NCI-H2171 treated with DMSO at 0.1 percent for 48 hours (cell line): ENCODE measurements around the gene GTF2H3.
"Not testable (repeated sequence)": the region's sequence is repeated elsewhere in the genome, so short reads cannot be mapped to it uniquely, and the experiment has no call there.

Experiments
- DNase-seq: peaks from one replicate; lab custom pipeline; 2025; lab: John Stamatoyannopoulos, UW

GTF2H3 gene

GRCh38 chr12:123633379-123634141 lies at the start of gene GTF2H3, which contains the start of gene EIF2B1:
GTF2H3 (plus strand) TSS chr12:123633829; CDS start chr12:123633860, 31 bp downstream.
EIF2B1 (minus strand) TSS chr12:123633686; CDS start chr12:123633557, 129 bp downstream.
- DNase-seq: peak; percentile 98

- DNase-seq: no peak
Observed at GRCh38 chr12:123591702-123592481, 41.7 kb upstream of the GTF2H3 start.

- DNase-seq: no peak
Observed at GRCh38 chr12:123595729-123596128, 37.9 kb upstream of the GTF2H3 start.

- no peak for DNase-seq
Observed at GRCh38 chr12:123597100-123597499, 36.5 kb upstream of the GTF2H3 start.

GRCh38 chr12:123598522-123598921 lies 35.1 kb upstream of the GTF2H3 start:
- DNase-seq: no peak

GRCh38 chr12:123599310-123599709 lies 34.3 kb upstream of the GTF2H3 start:
- DNase-seq: no peak

GRCh38 chr12:123599721-123600120 lies 33.9 kb upstream of the GTF2H3 start:
- DNase-seq: no peak

GRCh38 chr12:123601602-123602489 lies 31.8 kb upstream of the GTF2H3 start, which contains the start of gene DDX55:
DDX55 (plus strand) TSS chr12:123602099; CDS start chr12:123602149, 50 bp downstream.
- DNase-seq: peak; percentile 83

- no peak for DNase-seq
Observed at GRCh38 chr12:123602651-123603195, 30.9 kb upstream of the GTF2H3 start.

- not testable (repeated sequence) for DNase-seq
Observed at GRCh38 chr12:123603495-123603894, 30.1 kb upstream of the GTF2H3 start.

GRCh38 chr12:123607756-123608155 lies 25.9 kb upstream of the GTF2H3 start:
- DNase-seq: no peak

- peak; percentile 97 for DNase-seq
Observed at GRCh38 chr12:123608182-123608581, 25.4 kb upstream of the GTF2H3 start.

GRCh38 chr12:123614110-123614509 lies 19.5 kb upstream of the GTF2H3 start:
- no peak for DNase-seq

- DNase-seq: no peak
Observed at GRCh38 chr12:123614531-123614930, 19.1 kb upstream of the GTF2H3 start.

GRCh38 chr12:123617144-123617543 lies 16.5 kb upstream of the GTF2H3 start:
- no peak for DNase-seq

GRCh38 chr12:123617580-123617979 lies 16.0 kb upstream of the GTF2H3 start:
- no peak for DNase-seq

GRCh38 chr12:123621101-123621500 lies 12.5 kb upstream of the GTF2H3 start:
- DNase-seq: no peak

GRCh38 chr12:123621619-123622530 lies 11.8 kb upstream of the GTF2H3 start:
- no peak for DNase-seq

- no peak for DNase-seq
Observed at GRCh38 chr12:123634142-123634561, 523 bp downstream of the GTF2H3 start.

GRCh38 chr12:123643911-123644310 lies 10.3 kb downstream of the GTF2H3 start:
- DNase-seq: no peak

- DNase-seq: no peak
Observed at GRCh38 chr12:123645380-123645779, 11.8 kb downstream of the GTF2H3 start.
